ENCODE data around the gene ERGIC1. TPM values are rescaled to one million over a fixed set of nuclear protein-coding genes. Genes with fewer than 3 reads are reported as not detected.

Gene ERGIC1
- total RNA-seq, 1 donor from 2014 or later, result 99.1 TPM

DNA sequence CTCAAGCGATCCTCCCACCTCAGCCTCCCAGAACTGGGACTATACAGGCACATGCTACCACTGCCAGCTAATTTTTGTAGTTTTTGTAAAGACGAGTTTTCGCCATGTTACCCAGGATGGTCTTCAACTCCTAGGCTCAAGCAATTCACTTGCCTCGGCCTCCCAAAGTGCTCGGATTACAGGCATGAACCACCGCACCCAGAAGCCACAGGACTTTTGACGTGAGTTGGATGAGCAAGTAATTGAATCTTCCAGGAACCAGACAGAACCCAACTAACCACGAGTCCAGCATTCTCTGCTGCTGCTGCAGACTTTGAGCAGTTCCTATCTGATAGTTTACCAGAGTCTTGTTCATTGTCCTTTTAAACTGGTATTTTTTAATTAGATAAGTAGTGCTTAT is 139.9 kb downstream of the ERGIC1 start:
- H3K4me3 ChIP-seq (ENCODE audit: low read depth, low read length), result no peak overlapping the region
- TF ChIP-seq, protein P1, sequence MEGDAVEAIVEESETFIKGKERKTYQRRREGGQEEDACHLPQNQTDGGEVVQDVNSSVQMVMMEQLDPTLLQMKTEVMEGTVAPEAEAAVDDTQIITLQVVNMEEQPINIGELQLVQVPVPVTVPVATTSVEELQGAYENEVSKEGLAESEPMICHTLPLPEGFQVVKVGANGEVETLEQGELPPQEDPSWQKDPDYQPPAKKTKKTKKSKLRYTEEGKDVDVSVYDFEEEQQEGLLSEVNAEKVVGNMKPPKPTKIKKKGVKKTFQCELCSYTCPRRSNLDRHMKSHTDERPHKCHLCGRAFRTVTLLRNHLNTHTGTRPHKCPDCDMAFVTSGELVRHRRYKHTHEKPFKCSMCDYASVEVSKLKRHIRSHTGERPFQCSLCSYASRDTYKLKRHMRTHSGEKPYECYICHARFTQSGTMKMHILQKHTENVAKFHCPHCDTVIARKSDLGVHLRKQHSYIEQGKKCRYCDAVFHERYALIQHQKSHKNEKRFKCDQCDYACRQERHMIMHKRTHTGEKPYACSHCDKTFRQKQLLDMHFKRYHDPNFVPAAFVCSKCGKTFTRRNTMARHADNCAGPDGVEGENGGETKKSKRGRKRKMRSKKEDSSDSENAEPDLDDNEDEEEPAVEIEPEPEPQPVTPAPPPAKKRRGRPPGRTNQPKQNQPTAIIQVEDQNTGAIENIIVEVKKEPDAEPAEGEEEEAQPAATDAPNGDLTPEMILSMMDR (conservative IDR thresholded peaks at IDR 0.05; ENCODE audit: low read depth, low read length), result no peak
- DNase-seq (ENCODE audit: low read depth), result no peak

DNA sequence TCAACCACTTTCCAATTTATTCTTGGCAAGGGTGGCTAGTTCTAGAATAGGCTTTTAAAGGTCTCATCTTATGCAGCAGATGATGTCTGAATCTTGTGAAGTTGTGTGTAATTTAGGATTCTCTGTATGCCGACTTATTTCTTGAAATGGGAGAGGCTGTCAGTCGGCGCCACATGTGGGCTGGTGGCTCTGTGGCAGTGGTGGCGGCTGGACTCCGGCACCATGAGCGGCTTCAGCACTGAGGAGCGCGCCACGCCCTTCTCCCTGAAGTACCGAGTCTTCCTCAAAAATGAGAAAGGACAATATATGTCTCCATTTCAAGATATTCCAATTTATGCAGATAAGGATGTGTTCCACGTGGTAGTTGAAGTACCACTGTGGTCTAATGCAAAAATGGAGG is 141.2 kb downstream of the ERGIC1 start:
- DNase-seq (ENCODE audit: low read depth), result no peak
- TF ChIP-seq, protein P1 (conservative IDR thresholded peaks at IDR 0.05; ENCODE audit: low read depth, low read length), result no peak
- no peak overlapping the region for H3K4me3 ChIP-seq (ENCODE audit: low read depth, low read length)

DNA sequence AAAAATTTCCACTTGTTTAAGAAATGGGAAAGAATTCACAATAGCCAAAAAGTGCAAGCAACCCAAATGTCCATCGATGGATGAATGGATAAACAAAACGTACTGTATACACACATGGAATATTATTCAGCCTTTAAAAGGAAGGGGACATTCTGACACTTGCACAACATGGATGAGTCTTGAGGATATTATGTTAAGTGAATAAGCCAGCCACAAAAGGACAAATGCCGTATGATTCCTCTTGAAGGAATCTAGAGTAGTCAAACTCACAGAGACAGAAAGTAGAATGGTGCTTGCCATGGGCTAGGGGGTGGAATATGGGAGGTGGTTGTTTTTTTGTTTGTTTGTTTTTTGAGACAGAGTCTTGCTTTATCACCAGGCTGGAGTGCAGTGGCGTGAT is 145.7 kb downstream of the ERGIC1 start:
- H3K4me3 ChIP-seq (ENCODE audit: low read depth, low read length), result no peak overlapping the region
- no peak for DNase-seq (ENCODE audit: low read depth)
- TF ChIP-seq, protein P1 (conservative IDR thresholded peaks at IDR 0.05; ENCODE audit: low read depth, low read length), result no peak

- TF ChIP-seq, protein P1 (conservative IDR thresholded peaks at IDR 0.05; ENCODE audit: low read depth, low read length), result no peak
- H3K4me3 ChIP-seq (ENCODE audit: low read depth, low read length), result no peak overlapping the region
- no peak for DNase-seq (ENCODE audit: low read depth)
Measured at GRCh38 chr5:172981931-172982330, 147.9 kb downstream of the ERGIC1 start.

- no peak for DNase-seq (ENCODE audit: low read depth)
- H3K4me3 ChIP-seq (ENCODE audit: low read depth, low read length), result peak within 1 kb of the TSS; percentile 90
- TF ChIP-seq, protein P1 (conservative IDR thresholded peaks at IDR 0.05; ENCODE audit: low read depth, low read length), result no peak
Measured at GRCh38 chr5:172983542-172984243, 149.6 kb downstream of the ERGIC1 start, which contains the start of gene ATP6V0E1. ATP6V0E1 (plus strand) TSS chr5:172983771; CDS start chr5:172983861, 90 bp downstream.

DNA sequence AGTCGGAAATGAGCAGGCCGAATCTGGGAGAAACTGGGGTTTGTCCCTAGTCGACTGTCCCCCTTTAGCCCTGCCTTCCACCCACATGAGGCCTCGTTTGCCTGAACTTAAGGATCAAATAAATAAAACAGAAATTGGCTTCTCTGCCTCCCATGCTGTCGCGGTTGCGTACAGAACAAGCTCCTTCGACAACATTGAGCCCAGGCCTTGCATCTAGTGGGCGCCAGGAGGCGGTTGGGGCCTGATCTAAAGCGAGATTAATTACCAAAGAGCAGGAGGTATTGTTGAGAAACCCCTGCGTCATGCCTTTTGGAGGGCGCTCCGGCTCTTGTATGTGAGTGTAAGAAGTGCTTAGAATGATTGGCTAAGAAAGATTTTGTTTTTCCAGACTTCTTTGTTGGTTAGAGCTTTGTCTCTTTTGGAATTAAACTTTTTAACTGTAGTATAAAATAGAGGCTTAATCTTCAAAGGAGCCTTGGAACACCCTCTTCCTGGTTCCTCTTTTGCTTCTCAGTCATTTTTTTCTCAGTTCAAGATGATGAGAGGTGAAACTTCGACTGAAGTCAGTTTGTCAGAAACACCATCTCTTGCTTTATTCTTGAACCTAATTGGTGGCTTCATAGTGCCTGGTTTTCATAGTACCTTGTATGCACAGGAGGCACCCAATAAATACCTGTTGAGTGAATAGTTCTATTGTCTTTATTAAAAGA is 150.3 kb downstream of the ERGIC1 start:
- TF ChIP-seq, protein P1 (conservative IDR thresholded peaks at IDR 0.05; ENCODE audit: low read depth, low read length), result peak; percentile 71
- peak; percentile 67 for DNase-seq (ENCODE audit: low read depth)
- peak overlapping the region; percentile 90 for H3K4me3 ChIP-seq (ENCODE audit: low read depth, low read length)
